BJ (cell line): ENCODE data around the gene C17orf67. TPM values are rescaled to one million over a fixed set of nuclear protein-coding genes. Genes with fewer than 3 reads are reported as not detected.

Experiments used
- CTCF ChIA-PET: fragments of 350-600 bp; formaldehyde crosslinking; extraction: SDS; loops from one replicate; lab custom pipeline; 2021; ENCODE audit warnings: antibody characterized with exemption, inconsistent platforms; lab: Yijun Ruan, JAX
- POLR2A ChIA-PET: fragments of 300-600 bp; sonication (Branson Sonifier 250); formaldehyde crosslinking; extraction: SDS; loops from one replicate; lab custom pipeline; 2021; ENCODE audit warnings: antibody characterized with exemption; lab: Charles Lee
- DNase-seq: peaks from one replicate; pipeline ENCODE4 v3.0.0-alpha.2; 2011; ENCODE audit warnings: low read depth
- H3K27me3 ChIP-seq: 2 replicates; pipeline ENCODE4 v1.6.0; 2011; ENCODE audit warnings: low read length; ENCODE audit not compliant: control insufficient read depth, insufficient read depth
- H3K36me3 ChIP-seq: 2 replicates; pipeline ENCODE4 v1.5.1; 2011; ENCODE audit warnings: low read length; ENCODE audit not compliant: control insufficient read depth, insufficient read depth
- H3K4me3 ChIP-seq: 2 replicates; pipeline ENCODE4 v1.5.1; 2011; ENCODE audit warnings: low read depth, mild to moderate bottlenecking, control low read depth, low read length
- polyA plus RNA-seq: library from polyadenylated mRNA; depleted of rRNA; stranded (reverse); fragments of >200 nt; gene quantifications from 2 replicates; pipeline ENCODE4 v1.2.3, GENCODE V29; 2011
- TF ChIP-seq, protein P1 (sequence below): IDR thresholded peaks from 2 replicates; pipeline ENCODE4 v1.5.1; 2011; ENCODE audit warnings: low read depth, mild to moderate bottlenecking, control low read depth, inconsistent platforms, low read length, moderate library complexity; ENCODE audit not compliant: insufficient read depth

The C17orf67 gene
- polyA plus RNA-seq, 1 experiment, result 0.50 TPM

DNA sequence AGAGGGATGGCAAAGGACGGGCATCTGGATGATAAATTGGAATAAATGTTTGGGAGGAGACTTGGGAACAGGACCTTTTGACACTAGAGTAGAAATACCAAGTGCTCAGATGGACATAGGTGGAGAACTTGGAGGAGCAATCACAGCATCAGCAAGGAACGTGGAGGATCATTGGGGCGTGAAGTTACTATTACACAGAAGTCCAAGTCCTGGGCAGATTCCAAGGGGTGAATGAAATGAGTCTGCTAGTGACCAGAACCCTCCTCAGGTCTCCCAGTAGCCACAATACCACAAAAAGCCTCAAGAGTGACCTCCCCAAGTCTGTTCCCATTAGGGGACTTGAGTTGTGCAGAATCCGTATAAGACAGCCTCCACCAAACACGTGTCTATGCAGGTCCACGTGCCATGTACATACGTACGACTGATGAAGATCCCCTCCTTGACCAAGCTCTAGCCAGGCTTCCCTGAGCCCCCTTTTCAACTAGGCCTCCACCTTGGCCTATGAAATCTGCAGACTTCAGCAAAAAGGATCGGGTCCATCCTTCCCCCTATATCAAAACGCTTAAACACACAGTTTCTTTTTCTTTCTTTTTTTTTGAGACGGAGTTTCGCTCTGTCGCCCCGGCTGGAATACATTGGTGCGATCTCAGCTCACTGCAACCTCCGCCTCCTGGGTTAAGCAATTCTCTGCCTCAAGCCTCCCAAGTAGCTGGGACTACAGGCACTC is 2.2 kb downstream of the C17orf67 start:
- Histone ChIP-seq H3K27me3 (no peaks in the 10 kb centered on the region), H3K4me3 (no peak overlapping the region), H3K36me3 (peaks cover 2% of the 10 kb centered on the region; the same call in 1 of the 2 replicates)
- ChIA-PET CTCF (interaction anchor here (0.6 to 4.1 kb wide), 2 partner anchors 8 to 12 kb away, joined by 3 to 17 read pairs; no protein-coding TSS in a partner anchor), POLR2A (no interaction called here)
- TF ChIP-seq, protein P1, sequence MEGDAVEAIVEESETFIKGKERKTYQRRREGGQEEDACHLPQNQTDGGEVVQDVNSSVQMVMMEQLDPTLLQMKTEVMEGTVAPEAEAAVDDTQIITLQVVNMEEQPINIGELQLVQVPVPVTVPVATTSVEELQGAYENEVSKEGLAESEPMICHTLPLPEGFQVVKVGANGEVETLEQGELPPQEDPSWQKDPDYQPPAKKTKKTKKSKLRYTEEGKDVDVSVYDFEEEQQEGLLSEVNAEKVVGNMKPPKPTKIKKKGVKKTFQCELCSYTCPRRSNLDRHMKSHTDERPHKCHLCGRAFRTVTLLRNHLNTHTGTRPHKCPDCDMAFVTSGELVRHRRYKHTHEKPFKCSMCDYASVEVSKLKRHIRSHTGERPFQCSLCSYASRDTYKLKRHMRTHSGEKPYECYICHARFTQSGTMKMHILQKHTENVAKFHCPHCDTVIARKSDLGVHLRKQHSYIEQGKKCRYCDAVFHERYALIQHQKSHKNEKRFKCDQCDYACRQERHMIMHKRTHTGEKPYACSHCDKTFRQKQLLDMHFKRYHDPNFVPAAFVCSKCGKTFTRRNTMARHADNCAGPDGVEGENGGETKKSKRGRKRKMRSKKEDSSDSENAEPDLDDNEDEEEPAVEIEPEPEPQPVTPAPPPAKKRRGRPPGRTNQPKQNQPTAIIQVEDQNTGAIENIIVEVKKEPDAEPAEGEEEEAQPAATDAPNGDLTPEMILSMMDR, result no peak
- no peak for DNase-seq

DNA sequence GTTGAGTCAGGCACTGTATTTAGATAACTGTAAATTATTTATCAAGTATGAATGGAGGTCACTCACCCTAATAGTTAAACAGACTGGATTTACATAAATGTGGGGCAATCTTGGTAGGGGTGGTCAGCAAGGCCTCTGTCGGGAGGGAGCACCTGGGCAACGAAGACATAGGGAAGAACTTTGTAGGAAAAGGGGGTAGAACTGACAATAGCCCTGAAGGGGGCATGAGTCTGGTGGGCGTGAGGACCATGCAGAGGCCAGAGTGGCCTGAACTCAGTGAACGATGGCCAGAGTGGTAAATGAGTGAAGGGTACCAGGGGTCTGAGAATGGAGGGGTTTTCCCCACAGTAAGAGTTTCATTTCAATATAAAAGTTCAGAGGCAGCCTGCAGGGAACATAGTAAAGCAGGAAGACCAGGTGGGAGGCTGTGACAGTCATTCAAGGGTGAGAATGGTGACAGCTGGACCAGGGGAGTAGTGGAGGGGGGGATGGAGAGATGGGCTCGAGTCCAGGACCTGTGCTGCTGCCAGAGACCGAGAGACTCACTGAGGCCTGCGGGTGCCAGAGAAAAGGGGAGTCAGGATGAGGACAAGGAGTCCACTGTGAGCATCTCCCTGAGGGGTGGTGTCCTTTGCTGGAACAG is 2.9 kb downstream of the C17orf67 start:
- Histone ChIP-seq H3K36me3 (peaks cover 2% of the 10 kb centered on the region; the same call in 1 of the 2 replicates), H3K27me3 (no peaks in the 10 kb centered on the region), H3K4me3 (no peak overlapping the region)
- TF ChIP-seq, protein P1, result no peak
- ChIA-PET CTCF (interaction anchor here (0.6 kb wide), 1 partner anchor 8 kb away, joined by 3 read pairs; no protein-coding TSS in a partner anchor), POLR2A (no interaction called here)
- no peak for DNase-seq

DNA sequence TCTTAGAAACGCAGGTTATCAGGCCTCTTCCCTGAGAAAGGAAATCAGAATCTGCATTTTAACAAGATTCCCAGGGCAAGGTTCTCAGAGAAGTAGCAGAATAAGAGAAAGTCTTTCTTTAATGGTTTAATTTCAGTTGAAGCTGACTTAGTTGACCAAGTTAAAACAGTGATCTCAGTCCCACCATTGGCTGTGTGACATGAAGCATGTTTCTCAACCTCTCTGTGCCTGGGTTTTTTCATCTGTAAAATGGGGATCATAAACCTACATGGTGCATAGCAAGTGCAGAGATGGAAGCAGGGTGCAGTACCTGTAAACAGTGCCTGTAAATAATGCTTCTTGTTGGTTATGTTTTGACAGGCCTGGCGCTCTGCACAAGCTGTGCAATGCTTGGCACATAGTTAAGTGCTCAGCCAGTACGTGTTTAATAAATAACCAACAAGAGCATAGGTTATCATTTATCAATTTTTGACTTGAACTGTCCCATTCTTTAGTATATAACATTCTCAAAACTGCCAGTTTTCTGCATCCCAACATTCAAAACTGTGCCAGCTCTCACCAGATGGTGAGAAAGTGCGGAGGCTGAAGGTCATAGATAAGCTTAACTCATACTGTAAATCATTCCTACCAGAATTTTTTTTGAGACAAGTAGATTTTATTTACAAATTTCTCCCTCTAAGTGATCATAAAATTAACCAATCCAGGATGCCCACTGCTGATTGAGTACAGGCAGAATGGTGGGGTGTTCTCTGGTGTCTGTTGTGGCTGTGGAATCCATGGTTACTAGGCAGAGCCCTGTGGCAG is 6.9 kb downstream of the C17orf67 start:
- no peak for DNase-seq
- no peak overlapping the region for H3K4me3 ChIP-seq
- CTCF ChIA-PET, result interaction anchor here (1.2 kb wide), 1 partner anchor 139 kb away, joined by 3 read pairs; no protein-coding TSS in a partner anchor
- H3K36me3 ChIP-seq, result peaks cover 2% of the 10 kb centered on the region; the same call in 1 of the 2 replicates
- TF ChIP-seq, protein P1, result no peak
- H3K27me3 ChIP-seq, result no peaks in the 10 kb centered on the region
- POLR2A ChIA-PET, result no interaction called here

DNA sequence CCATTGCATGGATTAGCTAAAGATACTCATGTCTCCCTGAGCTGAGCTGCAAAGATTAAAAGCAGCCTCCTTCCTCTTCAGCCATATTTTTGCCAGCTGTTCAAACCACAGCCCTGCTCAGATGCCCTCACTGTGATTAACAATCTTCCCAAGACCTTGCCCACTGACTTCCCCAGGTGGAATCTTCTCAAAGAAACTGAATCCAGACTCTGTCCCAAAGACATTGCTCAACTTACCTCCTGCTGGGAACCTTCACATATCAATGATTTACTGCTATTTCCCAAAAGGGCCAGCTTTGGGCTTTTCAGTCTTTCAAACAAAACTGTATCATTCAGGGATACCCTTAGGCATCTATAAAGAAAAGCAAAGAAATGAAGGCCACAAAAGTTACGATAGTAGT is 9.2 kb downstream of the C17orf67 start:
- Histone ChIP-seq H3K4me3 (no peak overlapping the region), H3K36me3 (peaks cover 2% of the 10 kb centered on the region; the same call in 1 of the 2 replicates), H3K27me3 (no peaks in the 10 kb centered on the region)
- ChIA-PET CTCF (interaction anchor here (0.6 to 2.5 kb wide), 9 partner anchors 16 to 244 kb away, joined by 3 to 13 read pairs (median 3); no protein-coding TSS in a partner anchor), POLR2A (no interaction called here)
- DNase-seq, result no peak
- TF ChIP-seq, protein P1, result no peak
